SK-N-SH (cell line): ENCODE data around the gene ZMIZ1. TPM values are rescaled to one million over a fixed set of nuclear protein-coding genes. Genes with fewer than 3 reads are reported as not detected.
A peak's percentile ranks its signal among the peaks of the same experiment; 100 is the strongest.

Experiments
- CTCF ChIA-PET: fragments of 300-600, 350-600 bp; formaldehyde crosslinking; extraction: SDS; loops from one replicate; lab custom pipeline; 2021; lab: Yijun Ruan, JAX
- POLR2A ChIA-PET: fragments of 350-600 bp; sonication (Branson Sonifier 250); formaldehyde crosslinking; extraction: SDS; loops from one replicate; lab custom pipeline; 2020; ENCODE audit warnings: antibody characterized with exemption, inconsistent platforms; lab: Yijun Ruan, JAX
- DNase-seq: peaks from one replicate; pipeline ENCODE4 v3.0.0; 2012
- H2AFZ ChIP-seq: fragments of 200-600 bp; sonication (generic); 2 replicates; pipeline ENCODE4 v1.8.1; 2016; ENCODE audit warnings: antibody characterized with exemption, mild to moderate bottlenecking, low read depth
- H3F3A ChIP-seq: fragments of 200-600 bp; sonication (generic); replicated peaks from 2 replicates; pipeline ENCODE3; 2016; ENCODE audit warnings: antibody characterized with exemption, mild to moderate bottlenecking; ENCODE audit not compliant: insufficient read depth
- H3K27ac ChIP-seq, 2 experiments: fragments of 200-500 bp in 1 of 2; fragments of 200-600 bp in 1 of 2; sonication (Bioruptor generic) in 1 of 2; sonication (generic), shearing (Covaris generic) in 1 of 2; 2 replicates each; pipeline versions ENCODE4 v1.5.1 to v1.6.1; 2014 to 2016; ENCODE audit warnings: low read depth in 2 of 2, inconsistent platforms in 1 of 2, low read length in 1 of 2, mild to moderate bottlenecking in 1 of 2, mixed read lengths in 1 of 2
- H3K27me3 ChIP-seq: fragments of 200-600 bp; sonication (generic), shearing (Covaris generic); 2 replicates; pipeline ENCODE4 v1.6.1; 2016; ENCODE audit warnings: mixed run types; ENCODE audit not compliant: insufficient read depth
- H3K36me3 ChIP-seq, 2 experiments: fragments of 200-500 bp in 1 of 2; fragments of 200-600 bp in 1 of 2; sonication (Bioruptor generic) in 1 of 2; sonication (generic) in 1 of 2; replicated peaks in 1 of 2; 2 replicates each; pipeline versions ENCODE3 to v1.5.1; 2014 to 2016; ENCODE audit warnings: low read length in 1 of 2, mild to moderate bottlenecking in 1 of 2; ENCODE audit not compliant: insufficient read depth in 2 of 2, control insufficient read depth in 1 of 2
- H3K4me1 ChIP-seq, 2 experiments: fragments of 200-500 bp in 1 of 2; fragments of 200-600 bp in 1 of 2; sonication (Bioruptor generic) in 1 of 2; sonication (generic), shearing (Covaris generic) in 1 of 2; 2 replicates each; pipeline versions ENCODE4 v1.5.1 to v1.6.1; 2014 to 2016; ENCODE audit warnings: low read depth in 1 of 2, low read length in 1 of 2, mixed run types in 1 of 2; ENCODE audit not compliant: insufficient read depth in 2 of 2, control insufficient read depth in 1 of 2
- H3K4me2 ChIP-seq: fragments of 200-600 bp; sonication (generic), shearing (Covaris generic); 2 replicates; pipeline ENCODE4 v1.6.1; 2017; ENCODE audit warnings: mixed run types
- H3K4me3 ChIP-seq, 2 experiments: fragments of 200-500 bp in 1 of 2; fragments of 200-600 bp in 1 of 2; sonication (Bioruptor generic) in 1 of 2; sonication (generic), shearing (Covaris generic) in 1 of 2; 2 replicates each; pipeline versions ENCODE4 v1.5.1 to v1.8.1; 2014 to 2016; ENCODE audit warnings: low read depth in 2 of 2, inconsistent platforms in 1 of 2, low read length in 1 of 2, mild to moderate bottlenecking in 1 of 2, mixed read lengths in 1 of 2, moderate library complexity in 1 of 2
- H3K79me2 ChIP-seq: fragments of 200-600 bp; sonication (generic); 2 replicates; pipeline ENCODE4 v1.8.1; 2017; ENCODE audit warnings: mild to moderate bottlenecking; ENCODE audit not compliant: insufficient read depth
- H3K9ac ChIP-seq: fragments of 200-600 bp; sonication (generic); 2 replicates; pipeline ENCODE4 v1.6.1; 2017; ENCODE audit warnings: mixed run types
- H3K9me2 ChIP-seq: fragments of 200-600 bp; sonication (generic); 2 replicates; pipeline ENCODE4 v1.6.1; 2017; ENCODE audit warnings: mixed run types
- H3K9me3 ChIP-seq: fragments of 200-600 bp; sonication (generic); 2 replicates; pipeline ENCODE4 v1.6.1; 2017; ENCODE audit warnings: mixed run types, mild to moderate bottlenecking, moderate library complexity
- H4K20me1 ChIP-seq: fragments of 200-600 bp; sonication (generic); 2 replicates; pipeline ENCODE4 v1.6.1; 2017; ENCODE audit warnings: mild to moderate bottlenecking, mixed run types; ENCODE audit not compliant: insufficient read depth
- FOSL2 ChIP-seq: IDR thresholded peaks from 2 replicates; pipeline ENCODE4 v1.4.0; 2012; ENCODE audit warnings: low read depth, mild to moderate bottlenecking, moderate library complexity, borderline replicate concordance
- FOXJ3 ChIP-seq: sonication (generic); formaldehyde crosslinking; IDR thresholded peaks from 2 replicates; pipeline ENCODE4 v1.5.1; 2020; ENCODE audit warnings: mild to moderate bottlenecking, missing genetic modification reagents
- FOXM1 ChIP-seq: IDR thresholded peaks from 2 replicates; pipeline ENCODE4 v1.4.0; 2012; ENCODE audit warnings: low read depth, mild to moderate bottlenecking
- MAX ChIP-seq: IDR thresholded peaks from 2 replicates; pipeline ENCODE4 v1.4.0; 2012; ENCODE audit warnings: low read depth
- MEF2A ChIP-seq: IDR thresholded peaks from 2 replicates; pipeline ENCODE4 v1.4.0; 2012; ENCODE audit warnings: low read depth, borderline replicate concordance
- MXI1 ChIP-seq: IDR thresholded peaks from 2 replicates; pipeline ENCODE4 v1.6.1; 2012; ENCODE audit warnings: mild to moderate bottlenecking, low read depth, low read length, improper control_type of control experiment
- NFIC ChIP-seq: IDR thresholded peaks from 2 replicates; pipeline ENCODE4 v1.4.0; 2012; ENCODE audit warnings: borderline replicate concordance
- RXRA ChIP-seq: IDR thresholded peaks from 2 replicates; pipeline ENCODE4 v1.4.0; 2012; ENCODE audit warnings: low read depth, mild to moderate bottlenecking, borderline replicate concordance
- TCF12 ChIP-seq: IDR thresholded peaks from 2 replicates; pipeline ENCODE4 v1.4.0; 2012
- WGBS: methylation state at CpG from one replicate; pipeline ENCODE4 v1.1.6; 2017; ENCODE audit warnings: low lambda C conversion rate; 5-methylcytosine and 5-hydroxymethylcytosine counted together
- polyA plus RNA-seq, 3 experiments: library from polyadenylated mRNA; depleted of rRNA; stranded (reverse); fragments of >200 nt; gene quantifications; 2 replicates each; pipeline ENCODE4 v1.2.3, GENCODE V29; 2012
- TF ChIP-seq, protein P1 (sequence below): fragments of 200-600 bp; sonication (generic); IDR thresholded peaks from 2 replicates; pipeline ENCODE4 v1.6.1; 2017; ENCODE audit warnings: antibody characterized with exemption, mild to moderate bottlenecking, moderate library complexity
- TF ChIP-seq, protein P2 (sequence below): IDR thresholded peaks from 2 replicates; pipeline ENCODE4 v1.6.1; 2012; ENCODE audit warnings: mild to moderate bottlenecking, low read depth, low read length, moderate library complexity

The ZMIZ1 gene
- polyA plus RNA-seq, 1 of the 3 experiments (the other 2 are of a cell fraction): 23.5 TPM

GRCh38 chr10:79098061-79098460 is 29.3 kb downstream of the ZMIZ1 start (continued):
- TF ChIP-seq, protein P1, sequence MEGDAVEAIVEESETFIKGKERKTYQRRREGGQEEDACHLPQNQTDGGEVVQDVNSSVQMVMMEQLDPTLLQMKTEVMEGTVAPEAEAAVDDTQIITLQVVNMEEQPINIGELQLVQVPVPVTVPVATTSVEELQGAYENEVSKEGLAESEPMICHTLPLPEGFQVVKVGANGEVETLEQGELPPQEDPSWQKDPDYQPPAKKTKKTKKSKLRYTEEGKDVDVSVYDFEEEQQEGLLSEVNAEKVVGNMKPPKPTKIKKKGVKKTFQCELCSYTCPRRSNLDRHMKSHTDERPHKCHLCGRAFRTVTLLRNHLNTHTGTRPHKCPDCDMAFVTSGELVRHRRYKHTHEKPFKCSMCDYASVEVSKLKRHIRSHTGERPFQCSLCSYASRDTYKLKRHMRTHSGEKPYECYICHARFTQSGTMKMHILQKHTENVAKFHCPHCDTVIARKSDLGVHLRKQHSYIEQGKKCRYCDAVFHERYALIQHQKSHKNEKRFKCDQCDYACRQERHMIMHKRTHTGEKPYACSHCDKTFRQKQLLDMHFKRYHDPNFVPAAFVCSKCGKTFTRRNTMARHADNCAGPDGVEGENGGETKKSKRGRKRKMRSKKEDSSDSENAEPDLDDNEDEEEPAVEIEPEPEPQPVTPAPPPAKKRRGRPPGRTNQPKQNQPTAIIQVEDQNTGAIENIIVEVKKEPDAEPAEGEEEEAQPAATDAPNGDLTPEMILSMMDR: no peak
- no peak for TF ChIP-seq FOSL2

DNA sequence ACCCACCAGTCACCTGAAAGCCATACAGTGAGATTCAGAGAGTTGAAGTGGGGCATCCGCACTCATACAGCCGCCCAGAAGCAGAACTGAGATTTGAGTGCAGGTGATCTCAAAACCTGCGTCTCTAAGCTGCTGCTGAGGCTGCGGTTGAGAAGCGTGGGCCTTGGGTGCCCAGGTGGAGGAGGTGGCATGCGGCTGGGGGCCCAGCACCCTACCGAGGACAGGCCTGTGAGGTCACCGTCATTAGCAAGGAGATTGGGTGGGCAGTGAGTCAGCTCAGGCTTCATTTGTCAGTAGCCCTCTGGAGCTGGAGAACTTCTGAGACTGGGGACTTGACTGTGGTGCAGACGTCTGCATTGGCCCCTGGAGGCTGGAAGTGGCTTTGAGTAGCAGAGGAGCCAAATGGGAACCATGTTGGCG is 29.8 kb downstream of the ZMIZ1 start:
- CTCF ChIA-PET: interaction anchor here (1.1 to 1.4 kb wide), 3 partner anchors 23 to 103 kb away, joined by 3 to 11 read pairs (median 4); no protein-coding TSS in a partner anchor
- H3K27ac ChIP-seq: peak overlapping the region in 1 of 2 experiments; percentile 8; a peak in 1 of 4 replicates
- TF ChIP-seq, protein P2, sequence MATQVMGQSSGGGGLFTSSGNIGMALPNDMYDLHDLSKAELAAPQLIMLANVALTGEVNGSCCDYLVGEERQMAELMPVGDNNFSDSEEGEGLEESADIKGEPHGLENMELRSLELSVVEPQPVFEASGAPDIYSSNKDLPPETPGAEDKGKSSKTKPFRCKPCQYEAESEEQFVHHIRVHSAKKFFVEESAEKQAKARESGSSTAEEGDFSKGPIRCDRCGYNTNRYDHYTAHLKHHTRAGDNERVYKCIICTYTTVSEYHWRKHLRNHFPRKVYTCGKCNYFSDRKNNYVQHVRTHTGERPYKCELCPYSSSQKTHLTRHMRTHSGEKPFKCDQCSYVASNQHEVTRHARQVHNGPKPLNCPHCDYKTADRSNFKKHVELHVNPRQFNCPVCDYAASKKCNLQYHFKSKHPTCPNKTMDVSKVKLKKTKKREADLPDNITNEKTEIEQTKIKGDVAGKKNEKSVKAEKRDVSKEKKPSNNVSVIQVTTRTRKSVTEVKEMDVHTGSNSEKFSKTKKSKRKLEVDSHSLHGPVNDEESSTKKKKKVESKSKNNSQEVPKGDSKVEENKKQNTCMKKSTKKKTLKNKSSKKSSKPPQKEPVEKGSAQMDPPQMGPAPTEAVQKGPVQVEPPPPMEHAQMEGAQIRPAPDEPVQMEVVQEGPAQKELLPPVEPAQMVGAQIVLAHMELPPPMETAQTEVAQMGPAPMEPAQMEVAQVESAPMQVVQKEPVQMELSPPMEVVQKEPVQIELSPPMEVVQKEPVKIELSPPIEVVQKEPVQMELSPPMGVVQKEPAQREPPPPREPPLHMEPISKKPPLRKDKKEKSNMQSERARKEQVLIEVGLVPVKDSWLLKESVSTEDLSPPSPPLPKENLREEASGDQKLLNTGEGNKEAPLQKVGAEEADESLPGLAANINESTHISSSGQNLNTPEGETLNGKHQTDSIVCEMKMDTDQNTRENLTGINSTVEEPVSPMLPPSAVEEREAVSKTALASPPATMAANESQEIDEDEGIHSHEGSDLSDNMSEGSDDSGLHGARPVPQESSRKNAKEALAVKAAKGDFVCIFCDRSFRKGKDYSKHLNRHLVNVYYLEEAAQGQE: no peak
- TF ChIP-seq TCF12 (no peak), MAX (no peak), FOXM1 (no peak)
- TF ChIP-seq, all 33 proteins: peak for 0
- Histone ChIP-seq H2AFZ (no peak overlapping the region), H3K4me2 (no peak overlapping the region), H4K20me1 (peaks cover 100% of the 10 kb centered on the region), H3K27me3 (no peaks in the 10 kb centered on the region), H3K79me2 (peaks cover 100% of the 10 kb centered on the region), H3K36me3 (peaks cover 0 to 5% of the 10 kb centered on the region in 2 experiments), H3K9me3 (no peaks in the 10 kb centered on the region), H3K4me1 (peaks cover 6 to 94% of the 10 kb centered on the region in 2 experiments; a peak in 3 of 4 replicates), H3K9me2 (no peaks in the 10 kb centered on the region), H3K4me3 (no peak overlapping the region), H3K9ac (no peak overlapping the region), H3F3A (no peaks in the 10 kb centered on the region)
- POLR2A ChIA-PET: no interaction called here
- no peak for DNase-seq
- 81% methylated on average over 8 of the region's 10 CpGs for WGBS

- H4K20me1 ChIP-seq: peaks cover 100% of the 10 kb centered on the region
Observed at GRCh38 chr10:79099898-79100448, 31.2 kb downstream of the ZMIZ1 start.

More at GRCh38 chr10:79099898-79100448, 31.2 kb downstream of the ZMIZ1 start:
- no peaks in the 10 kb centered on the region for H3K9me2 ChIP-seq
- H3K9me3 ChIP-seq: no peaks in the 10 kb centered on the region
- CTCF ChIA-PET: interaction anchor here (1.7 to 3.8 kb wide), 2 partner anchors 57 to 95 kb away, joined by 4 to 14 read pairs; no protein-coding TSS in a partner anchor
- peaks cover 11 to 93% of the 10 kb centered on the region in 2 experiments; a peak in 2 of 4 replicates for H3K4me1 ChIP-seq
- H3K27ac ChIP-seq: no peak overlapping the region; a peak in 1 of 4 replicates
- no peaks in the 10 kb centered on the region for H3K27me3 ChIP-seq
- no peak for DNase-seq
- H3K36me3 ChIP-seq: peaks cover 0 to 5% of the 10 kb centered on the region in 2 experiments
- no peak overlapping the region for H3K4me2 ChIP-seq
- H3F3A ChIP-seq: peaks cover 2% of the 10 kb centered on the region
- no peak overlapping the region for H3K9ac ChIP-seq
- no peak overlapping the region for H3K4me3 ChIP-seq
- POLR2A ChIA-PET: interaction anchor here (0.6 to 0.7 kb wide), 2 partner anchors 20 to 104 kb away, joined by 3 read pairs; no protein-coding TSS in a partner anchor
- TF ChIP-seq NFIC (no peak), MXI1 (no peak), FOXJ3 (CRISPR knock-in tag) (no peak), MAX (no peak), MEF2A (no peak), RXRA (no peak)
- TF ChIP-seq, protein P2: no peak
- peaks cover 100% of the 10 kb centered on the region for H3K79me2 ChIP-seq
- no CpG with 5 or more reads among the region's 2 CpGs for WGBS
- no peak overlapping the region for H2AFZ ChIP-seq
